ENCODE data around the gene CTDSP1. TPM values are rescaled to one million over a fixed set of nuclear protein-coding genes. Genes with fewer than 3 reads are reported as not detected.

Gene CTDSP1
- total RNA-seq, 2 experiments from 2014 or later = 57.7 to 65.4 TPM

GRCh38 chr2:218427741-218428140, 28.1 kb downstream of the CTDSP1 start:
- ATAC-seq (no peak), DNase-seq (no peak)
- Mint-ChIP-seq H3K36me3 (ENCODE audit: low read depth) (no peaks in the 10 kb centered on the region), H3K27ac (no peak overlapping the region), H3K4me3 (no peak overlapping the region), H3K4me1 (no peaks in the 10 kb centered on the region), H3K9me3 (ENCODE audit: low read depth) (no peaks in the 10 kb centered on the region), H3K27me3 (no peaks in the 10 kb centered on the region)
- ChIA-PET POLR2A (no interaction called here), CTCF (interaction anchor here (1.4 kb wide), 1 partner anchor 420 kb away, joined by 4 read pairs; no protein-coding TSS in a partner anchor)
- intact Hi-C loops (cut with DNase I, micrococcal nuclease) = no loop called here

DNA sequence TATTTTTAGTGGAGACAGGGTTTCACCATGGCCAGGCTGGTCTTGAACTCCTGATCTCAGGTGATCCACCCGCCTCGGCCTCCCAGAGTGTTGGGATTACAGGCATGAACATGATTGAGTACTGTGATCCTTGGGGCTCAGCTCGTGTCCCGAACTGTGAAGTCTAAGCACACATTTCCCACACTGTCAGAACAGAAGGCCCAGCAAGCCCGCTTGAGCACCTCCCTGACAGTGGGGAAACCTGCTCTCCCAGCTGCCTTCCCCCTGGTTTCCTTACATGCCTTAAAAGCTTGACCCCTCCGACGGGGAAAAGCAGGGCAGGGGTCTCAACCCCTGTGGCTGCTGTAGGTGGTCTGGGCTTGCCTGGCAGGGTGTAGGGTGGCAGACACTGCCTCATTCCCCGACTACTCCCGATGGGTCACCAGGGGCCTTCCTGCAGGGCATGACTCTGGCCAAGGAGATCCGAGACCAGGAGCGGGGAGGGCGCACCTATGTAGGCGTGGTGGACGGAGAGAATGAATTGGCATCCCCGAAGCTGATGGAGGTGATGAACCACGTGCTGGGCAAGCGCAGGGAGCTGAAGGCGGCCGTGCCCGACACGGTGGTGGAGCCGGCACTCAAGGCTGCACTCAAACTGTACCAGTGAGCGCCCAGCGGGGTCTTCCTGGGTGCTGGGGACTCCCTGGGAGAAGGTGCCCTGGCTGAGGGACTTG, 29.3 kb downstream of the CTDSP1 start:
- no peaks in the 10 kb centered on the region for H3K27me3 Mint-ChIP-seq
- intact Hi-C loops (cut with DNase I, micrococcal nuclease) = no loop called here
- ChIA-PET POLR2A (no interaction called here), CTCF (interaction anchor here (0.6 kb wide), 1 partner anchor 95 kb away, joined by 3 read pairs; no protein-coding TSS in a partner anchor)
- no peaks in the 10 kb centered on the region for H3K4me1 Mint-ChIP-seq
- H3K36me3 Mint-ChIP-seq (ENCODE audit: low read depth) = no peaks in the 10 kb centered on the region
- no peak for ATAC-seq
- DNase-seq = no peak
- no peak overlapping the region for H3K4me3 Mint-ChIP-seq
- no peak overlapping the region for H3K27ac Mint-ChIP-seq
- H3K9me3 Mint-ChIP-seq (ENCODE audit: low read depth) = no peaks in the 10 kb centered on the region

DNA sequence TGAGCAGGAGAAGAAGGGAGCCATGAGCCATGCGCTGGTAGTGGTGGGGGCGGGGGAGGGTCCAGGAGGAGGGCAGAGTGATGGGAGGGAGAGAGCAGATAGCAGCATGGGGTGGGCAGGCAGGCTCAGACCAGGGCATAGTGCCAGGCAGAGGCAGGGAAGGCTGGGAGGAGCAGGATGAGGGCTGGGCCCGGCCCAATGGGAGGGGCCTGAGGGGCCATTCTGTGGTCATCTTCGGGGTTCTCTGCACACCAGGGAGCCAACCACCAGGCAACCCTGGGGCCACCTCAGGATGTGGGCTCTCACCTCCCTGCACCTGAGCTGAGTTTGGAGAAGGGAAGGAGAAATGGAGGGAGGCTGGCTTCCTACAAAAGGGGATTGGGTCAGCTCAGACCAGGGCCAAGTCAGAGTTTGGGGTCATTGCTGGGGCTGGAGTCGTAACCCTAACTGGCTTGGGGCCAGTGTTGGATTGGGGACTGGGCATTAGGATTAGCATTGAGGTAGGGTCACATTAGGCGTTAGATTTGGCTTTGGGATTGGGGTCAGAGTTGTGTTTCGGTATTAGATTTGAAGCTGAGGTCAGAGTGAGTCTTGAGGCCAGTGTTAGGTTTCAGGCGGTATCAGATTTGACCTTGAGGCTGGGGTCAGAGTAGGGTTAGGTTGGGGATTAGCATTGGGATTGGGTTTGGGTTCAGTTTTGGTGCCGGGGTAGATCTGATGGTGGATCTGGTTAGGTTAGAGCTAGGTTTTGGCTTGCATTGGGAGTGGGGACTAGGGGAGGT, 30.4 kb downstream of the CTDSP1 start:
- no peaks in the 10 kb centered on the region for H3K36me3 Mint-ChIP-seq (ENCODE audit: low read depth)
- peak overlapping the region; percentile 65 for H3K27ac Mint-ChIP-seq
- DNase-seq (no peak), ATAC-seq (no peak)
- no peaks in the 10 kb centered on the region for H3K9me3 Mint-ChIP-seq (ENCODE audit: low read depth)
- CTCF ChIA-PET = interaction anchor here (0.6 kb wide), 1 partner anchor 96 kb away, joined by 3 read pairs; no protein-coding TSS in a partner anchor
- POLR2A ChIA-PET = no interaction called here
- no peak overlapping the region for H3K4me3 Mint-ChIP-seq
- intact Hi-C loops (cut with DNase I, micrococcal nuclease) = no loop called here
- no peaks in the 10 kb centered on the region for H3K4me1 Mint-ChIP-seq
- no peaks in the 10 kb centered on the region for H3K27me3 Mint-ChIP-seq

DNA sequence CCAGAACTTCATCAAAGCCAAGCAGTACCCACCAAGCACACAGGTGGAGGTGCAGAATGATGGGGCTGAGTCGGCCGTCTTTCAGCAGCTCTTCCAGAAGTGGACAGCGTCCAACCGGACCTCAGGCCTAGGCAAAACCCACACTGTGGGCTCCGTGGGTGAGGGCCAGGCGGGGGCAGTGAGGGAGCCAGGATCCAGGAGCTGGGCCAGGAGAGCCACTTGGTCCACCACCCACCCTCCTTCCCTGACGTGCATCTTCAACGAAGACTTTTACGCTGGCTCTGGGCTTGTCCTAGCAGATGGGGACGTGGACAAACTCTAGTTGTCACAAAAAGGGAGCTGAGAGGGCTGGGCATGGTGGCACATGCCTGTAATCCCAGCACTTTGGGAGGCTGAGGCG, 31.1 kb downstream of the CTDSP1 start:
- POLR2A ChIA-PET = no interaction called here
- Mint-ChIP-seq H3K27me3 (no peaks in the 10 kb centered on the region), H3K27ac (no peak overlapping the region), H3K4me3 (no peak overlapping the region), H3K4me1 (no peaks in the 10 kb centered on the region), H3K36me3 (ENCODE audit: low read depth) (no peaks in the 10 kb centered on the region), H3K9me3 (ENCODE audit: low read depth) (no peaks in the 10 kb centered on the region)
- CTCF ChIA-PET = interaction anchor here (0.8 to 1.0 kb wide), 2 partner anchors 71 to 218 kb away, joined by 3 read pairs; no protein-coding TSS in a partner anchor
- ATAC-seq (no peak), DNase-seq (no peak)
- intact Hi-C loops (cut with DNase I, micrococcal nuclease) = no loop called here

- no peaks in the 10 kb centered on the region for H3K9me3 Mint-ChIP-seq (ENCODE audit: low read depth)
- ATAC-seq (no peak), DNase-seq (no peak)
- no peaks in the 10 kb centered on the region for H3K4me1 Mint-ChIP-seq
- intact Hi-C loops (cut with DNase I, micrococcal nuclease) = no loop called here
- H3K36me3 Mint-ChIP-seq (ENCODE audit: low read depth) = no peaks in the 10 kb centered on the region
- H3K27me3 Mint-ChIP-seq = no peaks in the 10 kb centered on the region
- ChIA-PET CTCF (interaction anchor here (1.0 kb wide), 1 partner anchor 216 kb away, joined by 3 read pairs; no protein-coding TSS in a partner anchor), POLR2A (no interaction called here)
- no peak overlapping the region for H3K4me3 Mint-ChIP-seq
- no peak overlapping the region for H3K27ac Mint-ChIP-seq
These were observed 32.2 kb downstream of the CTDSP1 start for GRCh38 chr2:218431878-218432277.

GRCh38 chr2:218432676-218433365, 33.2 kb downstream of the CTDSP1 start:
- no peaks in the 10 kb centered on the region for H3K4me1 Mint-ChIP-seq
- CTCF ChIA-PET = no interaction called here
- H3K27ac Mint-ChIP-seq = no peak overlapping the region
- POLR2A ChIA-PET = no interaction called here
- ATAC-seq (no peak), DNase-seq (no peak)
- no peaks in the 10 kb centered on the region for H3K9me3 Mint-ChIP-seq (ENCODE audit: low read depth)
- intact Hi-C loops (cut with DNase I, micrococcal nuclease) = no loop called here
- H3K27me3 Mint-ChIP-seq = no peaks in the 10 kb centered on the region
- H3K36me3 Mint-ChIP-seq (ENCODE audit: low read depth) = no peaks in the 10 kb centered on the region
- H3K4me3 Mint-ChIP-seq = no peak overlapping the region

DNA sequence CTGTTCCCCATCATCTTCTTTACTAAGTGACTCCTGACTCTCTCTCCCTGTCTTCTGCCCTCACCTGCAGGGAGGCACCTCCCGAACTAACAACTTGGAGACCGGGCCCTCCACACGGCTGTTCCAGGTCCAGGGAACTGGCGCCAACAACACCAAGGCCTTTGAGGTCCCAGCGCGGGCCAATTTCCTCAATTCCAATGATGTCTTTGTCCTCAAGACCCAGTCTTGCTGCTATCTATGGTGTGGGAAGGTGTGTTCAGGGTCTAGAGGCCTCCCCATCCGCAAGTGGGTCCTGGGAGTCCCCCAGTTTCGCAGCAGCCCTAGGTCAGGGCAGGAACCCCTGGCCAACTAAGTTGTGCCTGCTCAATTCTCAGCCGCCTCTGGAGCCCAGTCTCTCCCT, 34.8 kb downstream of the CTDSP1 start:
- H3K4me1 Mint-ChIP-seq = no peaks in the 10 kb centered on the region
- CTCF ChIA-PET = no interaction called here
- no peaks in the 10 kb centered on the region for H3K36me3 Mint-ChIP-seq (ENCODE audit: low read depth)
- ATAC-seq = no peak
- H3K27me3 Mint-ChIP-seq = no peaks in the 10 kb centered on the region
- no peak overlapping the region for H3K27ac Mint-ChIP-seq
- DNase-seq = no peak
- H3K4me3 Mint-ChIP-seq = no peak overlapping the region
- no peaks in the 10 kb centered on the region for H3K9me3 Mint-ChIP-seq (ENCODE audit: low read depth)
- intact Hi-C loops (cut with DNase I, micrococcal nuclease) = no loop called here
- POLR2A ChIA-PET = no interaction called here

DNA sequence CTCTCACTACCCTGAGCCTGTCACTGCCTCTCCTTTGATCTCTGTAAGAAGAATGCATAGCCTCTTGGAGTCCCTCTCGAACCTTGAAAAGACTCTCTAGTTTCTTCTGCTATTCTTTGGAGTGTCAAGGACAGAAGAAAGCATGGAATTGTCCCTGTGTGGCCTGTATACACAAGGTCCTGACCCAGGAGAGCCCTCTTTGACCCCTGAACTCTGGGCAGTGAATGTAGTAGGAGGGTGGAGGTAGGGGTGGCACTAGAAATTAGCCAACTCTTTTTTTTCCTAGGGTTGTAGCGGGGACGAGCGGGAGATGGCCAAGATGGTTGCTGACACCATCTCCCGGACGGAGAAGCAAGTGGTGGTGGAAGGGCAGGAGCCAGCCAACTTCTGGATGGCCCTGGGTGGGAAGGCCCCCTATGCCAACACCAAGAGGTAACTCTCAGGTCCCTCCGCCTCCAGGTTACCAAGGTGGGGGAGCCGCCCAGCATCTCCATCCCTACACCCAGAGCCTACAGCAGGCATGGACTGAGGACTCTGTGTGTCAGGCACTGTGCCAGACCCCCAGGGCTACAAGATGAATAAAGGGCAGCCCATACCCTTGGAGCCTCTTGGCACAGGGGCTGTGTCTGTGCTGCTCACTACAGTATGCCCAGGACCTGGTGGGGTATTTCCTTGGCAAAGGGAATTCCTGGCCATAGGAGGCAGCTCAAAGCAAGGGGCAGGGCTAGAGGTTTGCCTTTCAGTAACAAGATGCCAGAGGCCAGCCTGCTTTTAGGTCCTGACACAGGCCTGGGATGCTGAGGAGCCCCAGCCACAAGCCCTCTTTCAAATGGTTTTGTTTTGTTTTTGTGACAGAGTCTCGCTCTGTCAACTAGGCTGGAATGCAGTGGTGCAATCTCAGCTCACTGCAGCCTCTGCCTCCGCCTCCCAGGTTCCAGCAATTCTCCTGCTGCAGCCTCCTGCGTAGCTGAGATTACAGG, 35.6 kb downstream of the CTDSP1 start:
- POLR2A ChIA-PET = no interaction called here
- Mint-ChIP-seq H3K36me3 (ENCODE audit: low read depth) (no peaks in the 10 kb centered on the region), H3K27ac (no peak overlapping the region), H3K9me3 (ENCODE audit: low read depth) (no peaks in the 10 kb centered on the region), H3K4me1 (no peaks in the 10 kb centered on the region), H3K27me3 (no peaks in the 10 kb centered on the region), H3K4me3 (no peak overlapping the region)
- intact Hi-C loops (cut with DNase I, micrococcal nuclease) = no loop called here
- CTCF ChIA-PET = no interaction called here
- ATAC-seq (no peak), DNase-seq (no peak)

DNA sequence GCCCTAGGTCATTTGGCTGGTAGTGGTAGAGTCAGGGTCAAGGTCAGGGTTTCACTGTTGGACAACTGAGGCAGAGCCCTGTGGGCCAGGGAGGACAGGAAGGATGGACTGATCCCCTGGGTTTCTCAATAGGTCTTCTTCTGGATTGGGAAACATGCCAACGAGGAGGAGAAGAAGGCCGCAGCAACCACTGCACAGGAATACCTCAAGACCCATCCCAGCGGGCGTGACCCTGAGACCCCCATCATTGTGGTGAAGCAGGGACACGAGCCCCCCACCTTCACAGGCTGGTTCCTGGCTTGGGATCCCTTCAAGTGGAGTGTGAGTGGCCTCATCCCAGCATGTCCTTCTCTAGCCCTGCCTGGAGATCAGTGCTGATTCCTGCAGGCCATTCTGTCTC, 37.3 kb downstream of the CTDSP1 start:
- CTCF ChIA-PET = no interaction called here
- no peaks in the 10 kb centered on the region for H3K36me3 Mint-ChIP-seq (ENCODE audit: low read depth)

GRCh38 chr2:218437969-218438368, 38.3 kb downstream of the CTDSP1 start:
- Mint-ChIP-seq H3K4me1 (no peaks in the 10 kb centered on the region), H3K9me3 (ENCODE audit: low read depth) (no peaks in the 10 kb centered on the region), H3K27me3 (no peaks in the 10 kb centered on the region), H3K27ac (no peak overlapping the region), H3K4me3 (no peak overlapping the region), H3K36me3 (ENCODE audit: low read depth) (no peaks in the 10 kb centered on the region)
- intact Hi-C loops (cut with DNase I, micrococcal nuclease) = no loop called here
- DNase-seq = no peak
- POLR2A ChIA-PET = no interaction called here
- CTCF ChIA-PET = no interaction called here
- no peak for ATAC-seq

More for the DNA sequence above, 37.3 kb downstream of the CTDSP1 start:
- ATAC-seq (no peak), DNase-seq (no peak)
- Mint-ChIP-seq H3K4me1 (no peaks in the 10 kb centered on the region), H3K27ac (no peak overlapping the region), H3K27me3 (no peaks in the 10 kb centered on the region), H3K9me3 (ENCODE audit: low read depth) (no peaks in the 10 kb centered on the region), H3K4me3 (no peak overlapping the region)
- intact Hi-C loops (cut with DNase I, micrococcal nuclease) = no loop called here
- POLR2A ChIA-PET = no interaction called here

- intact Hi-C loops (cut with DNase I, micrococcal nuclease) = no loop called here
- no peak overlapping the region for H3K4me3 Mint-ChIP-seq
- POLR2A ChIA-PET = no interaction called here
These were observed 38.9 kb downstream of the CTDSP1 start for GRCh38 chr2:218438596-218438995.

More at GRCh38 chr2:218438596-218438995, 38.9 kb downstream of the CTDSP1 start:
- ATAC-seq (no peak), DNase-seq (no peak)
- no peaks in the 10 kb centered on the region for H3K27me3 Mint-ChIP-seq
- no peaks in the 10 kb centered on the region for H3K9me3 Mint-ChIP-seq (ENCODE audit: low read depth)
- CTCF ChIA-PET = no interaction called here
- H3K4me1 Mint-ChIP-seq = no peaks in the 10 kb centered on the region
- H3K27ac Mint-ChIP-seq = no peak overlapping the region
- no peaks in the 10 kb centered on the region for H3K36me3 Mint-ChIP-seq (ENCODE audit: low read depth)

Measured in activated CD4-positive, alpha-beta T cell treated with anti-CD3 and anti-CD28 coated beads for 36 hours (primary cell).